Suppressor macrophage treated with lipopolysaccharide for 4 hours (primary cell): Measurements from ENCODE around the gene MSRB1.

Experiments used
- DNase-seq: peaks from one replicate; pipeline ENCODE4 v3.0.0-alpha.2; 2020

Gene MSRB1, protein sequence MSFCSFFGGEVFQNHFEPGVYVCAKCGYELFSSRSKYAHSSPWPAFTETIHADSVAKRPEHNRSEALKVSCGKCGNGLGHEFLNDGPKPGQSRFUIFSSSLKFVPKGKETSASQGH

DNA sequence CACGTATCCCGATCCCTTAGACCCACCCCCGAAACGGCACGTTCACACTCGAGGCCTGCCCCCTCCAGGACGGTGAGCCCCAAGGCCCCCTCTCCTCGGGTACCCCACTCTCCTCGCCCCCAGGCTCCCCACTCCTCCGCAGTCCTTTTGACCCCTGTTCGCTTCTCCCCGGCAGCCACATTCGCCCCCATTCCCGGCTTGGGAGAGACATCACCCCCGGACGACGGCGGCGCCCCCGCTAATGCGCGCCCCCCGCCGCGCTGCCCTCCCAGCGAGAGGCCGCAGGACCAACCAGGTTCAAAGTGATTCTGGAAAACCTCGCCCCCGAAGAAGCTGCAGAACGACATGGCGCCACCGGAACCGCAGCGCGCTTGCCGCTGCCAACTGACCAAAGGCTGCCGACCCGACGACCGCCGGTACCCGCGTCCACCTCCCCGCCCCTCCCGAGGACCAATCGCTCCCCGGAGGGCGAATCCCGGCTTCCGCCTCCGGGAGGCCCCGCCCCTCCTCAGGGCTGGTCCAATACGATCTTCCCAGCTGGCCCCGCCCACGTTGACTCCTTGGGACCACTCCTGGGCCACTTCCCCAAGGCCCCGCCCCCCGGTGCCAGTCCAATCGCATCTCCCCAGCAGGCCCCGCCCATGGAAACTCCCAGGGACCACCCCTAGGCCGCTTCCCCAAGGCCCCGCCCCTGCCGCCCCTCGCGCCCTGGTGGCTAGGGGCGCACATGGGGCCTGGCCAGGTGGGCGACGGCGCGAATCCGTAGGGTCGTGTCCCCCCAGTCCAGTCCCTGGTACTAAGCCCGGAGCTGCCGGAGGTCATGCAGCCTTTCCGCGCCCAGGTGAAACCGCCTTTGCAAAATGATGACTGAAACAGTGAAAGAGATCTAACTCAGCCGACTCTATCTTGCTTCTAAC lies at the start of gene MSRB1:
Gene MSRB1, minus strand, starts transcription at position 390 of the 917 bp plus-strand sequence. Its CDS starts 43 bp downstream, at position 347.
- DNase-seq, result peak; percentile 100

DNA sequence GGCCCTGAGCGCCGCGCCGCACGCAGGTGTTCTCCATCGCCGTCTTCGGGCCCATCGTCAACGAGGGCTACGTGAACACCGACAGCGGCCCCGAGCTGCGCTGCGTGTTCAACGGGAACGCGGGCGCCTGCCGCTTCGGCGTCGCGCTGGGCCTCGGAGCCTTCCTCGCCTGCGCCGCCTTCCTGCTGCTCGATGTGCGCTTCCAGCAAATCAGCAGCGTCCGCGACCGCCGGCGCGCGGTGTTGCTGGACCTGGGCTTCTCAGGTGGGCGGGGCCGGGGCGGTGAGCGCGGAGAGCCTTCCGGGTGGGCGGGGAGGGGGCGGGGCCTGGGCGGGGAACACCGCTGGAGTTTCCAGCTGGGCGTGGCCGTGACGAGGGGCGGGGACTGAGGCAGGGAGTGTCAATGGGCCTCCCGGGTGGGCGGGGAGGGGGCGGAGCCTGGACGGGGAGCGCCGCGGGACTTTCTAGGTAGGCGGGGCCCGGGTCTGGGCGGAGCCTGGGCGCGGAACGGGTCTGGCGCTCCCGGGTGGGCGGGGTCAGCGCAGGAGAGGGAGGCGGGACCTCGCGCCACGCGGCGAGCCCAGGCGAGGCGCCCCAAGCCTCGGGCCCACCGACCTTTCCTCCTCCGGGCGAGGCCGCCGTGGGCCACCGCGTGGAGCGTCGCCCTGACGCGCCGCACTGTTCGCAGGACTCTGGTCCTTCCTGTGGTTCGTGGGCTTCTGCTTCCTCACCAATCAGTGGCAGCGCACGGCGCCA lies 49.1 kb upstream of the MSRB1 start:
- DNase-seq, result peak; percentile 99

DNA sequence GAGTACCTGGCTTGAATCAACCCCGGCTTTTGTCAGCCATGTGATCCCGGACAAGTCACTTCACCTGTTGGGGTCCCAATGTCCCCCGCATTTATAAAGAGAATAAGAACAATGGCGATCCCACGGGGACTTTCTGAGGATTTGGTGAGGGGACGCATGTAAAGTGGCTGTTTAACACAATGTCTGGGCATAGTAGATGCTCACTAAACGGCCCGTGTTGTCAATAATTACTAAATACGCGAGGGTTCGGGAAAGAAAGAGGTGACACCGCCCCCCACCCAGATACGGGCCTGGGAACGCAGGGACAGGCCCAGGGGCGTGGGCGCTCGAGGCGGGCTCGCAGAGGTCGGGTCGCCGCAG lies 48.6 kb upstream of the MSRB1 start:
- no peak for DNase-seq

DNA sequence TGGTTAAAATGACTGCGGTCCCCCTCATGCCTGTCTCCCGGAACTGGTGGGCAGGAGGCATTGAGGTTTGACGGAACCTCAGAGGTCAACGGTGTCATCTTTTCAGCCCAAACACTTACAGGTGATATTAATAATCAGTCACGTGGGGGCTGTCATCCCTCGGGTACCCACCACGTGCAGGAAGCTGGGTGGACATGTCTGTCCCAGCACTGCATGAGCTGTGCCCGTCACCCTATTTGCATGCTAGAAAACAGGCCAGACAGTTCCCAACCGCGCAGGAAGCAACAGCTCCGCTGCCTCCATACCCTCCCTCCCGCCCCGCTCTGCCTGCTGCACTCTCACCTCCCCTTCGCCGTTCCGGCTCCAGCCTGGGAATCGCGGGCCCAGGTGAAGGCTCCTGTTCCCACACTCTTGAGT lies 48.1 kb upstream of the MSRB1 start:
- peak; percentile 41 for DNase-seq

DNA sequence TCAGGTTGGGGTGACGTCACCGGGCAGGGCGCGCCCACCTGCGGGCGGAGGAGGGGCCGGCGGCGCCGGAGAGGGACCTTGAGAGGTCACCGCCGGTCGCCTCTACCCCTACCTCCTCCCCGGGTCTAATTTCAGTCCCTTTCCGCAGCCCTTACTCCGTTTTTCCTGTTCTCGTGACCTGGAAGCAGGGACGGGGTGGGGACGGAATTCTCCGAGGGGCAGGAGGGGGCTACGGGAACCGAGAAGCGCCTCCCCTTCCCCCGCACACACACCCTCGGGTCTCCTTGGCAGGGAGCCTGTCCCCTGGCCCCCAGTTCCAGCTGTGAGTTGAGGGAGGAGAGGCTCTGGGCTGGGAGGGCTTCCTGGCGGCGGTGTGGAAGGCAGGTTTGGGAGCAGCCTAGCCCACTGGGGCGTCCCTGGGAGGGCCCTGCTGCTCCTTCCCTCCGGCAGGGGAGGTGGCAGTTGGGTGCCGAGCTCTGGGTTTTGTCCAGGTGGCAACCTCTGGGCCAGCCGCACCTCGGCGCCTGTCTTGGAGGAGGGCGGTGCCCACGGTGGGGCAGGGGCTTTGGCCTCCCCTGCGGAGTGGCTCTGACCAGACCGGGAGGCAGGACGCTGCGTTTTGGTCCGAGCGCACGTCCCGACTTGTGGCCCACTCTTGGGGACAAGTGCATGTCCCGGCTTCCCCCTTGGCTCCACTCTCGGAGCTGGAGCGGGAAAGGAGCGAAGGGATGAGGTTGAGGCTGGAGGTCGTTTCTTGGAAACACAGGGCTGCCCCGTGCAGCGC lies 47.5 kb upstream of the MSRB1 start:
- no peak for DNase-seq

DNA sequence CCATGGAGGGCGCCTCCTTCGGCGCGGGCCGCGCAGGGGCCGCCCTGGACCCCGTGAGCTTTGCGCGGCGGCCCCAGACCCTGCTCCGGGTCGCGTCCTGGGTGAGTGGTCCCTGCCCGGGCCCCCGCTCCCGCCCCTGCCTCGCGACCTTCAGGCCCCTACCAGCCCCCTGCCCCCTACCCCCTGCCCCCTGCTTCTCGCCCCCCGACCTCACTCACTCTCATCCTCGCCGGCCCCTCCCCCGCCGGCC lies 47.0 kb upstream of the MSRB1 start:
- DNase-seq, result no peak

DNA sequence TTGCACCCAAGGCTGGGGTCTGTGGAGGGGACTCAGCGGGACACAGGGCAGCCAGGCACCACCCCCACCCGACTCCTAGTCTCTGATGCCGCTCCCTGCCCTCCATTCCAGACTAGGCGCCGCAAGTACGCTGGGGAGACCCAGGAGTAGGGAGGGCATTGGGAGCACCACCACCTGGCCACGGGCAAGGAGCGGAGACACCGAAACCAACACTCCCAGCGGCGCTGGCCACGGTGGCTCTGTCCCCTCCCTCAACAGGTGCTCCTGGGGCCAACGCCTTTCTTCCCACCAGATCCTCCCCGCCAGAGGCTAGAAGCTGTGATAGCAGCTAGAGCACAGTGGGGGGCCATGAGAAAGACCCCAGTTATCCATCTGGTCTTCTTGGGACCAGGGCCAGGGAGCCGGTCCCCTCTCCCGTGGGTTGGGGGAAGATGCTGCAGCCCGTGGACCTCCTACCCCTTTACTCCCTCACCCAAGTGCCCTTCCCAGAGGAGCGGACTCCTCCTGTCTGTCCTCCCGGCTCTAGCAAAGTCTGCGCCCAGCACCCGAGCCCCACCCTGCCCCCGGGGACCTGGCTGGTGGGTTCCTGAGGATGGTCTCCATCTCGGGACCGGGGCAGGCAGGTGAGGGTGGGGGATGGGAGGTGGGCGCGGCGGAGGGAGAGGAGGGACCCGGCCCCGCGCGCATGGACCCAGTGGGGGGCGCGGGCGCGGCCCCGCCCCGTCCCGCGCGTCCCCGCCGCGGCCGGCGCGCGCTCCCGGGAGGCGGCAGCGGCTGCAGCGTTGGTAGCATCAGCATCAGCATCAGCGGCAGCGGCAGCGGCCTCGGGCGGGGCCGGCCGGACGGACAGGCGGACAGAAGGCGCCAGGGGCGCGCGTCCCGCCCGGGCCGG lies 46.5 kb upstream of the MSRB1 start, which contains the start of gene SYNGR3:
Gene SYNGR3, plus strand, starts transcription at position 762 of the 892 bp plus-strand sequence. CDS start 133 bp downstream, outside the sequence.
- no peak for DNase-seq

DNA sequence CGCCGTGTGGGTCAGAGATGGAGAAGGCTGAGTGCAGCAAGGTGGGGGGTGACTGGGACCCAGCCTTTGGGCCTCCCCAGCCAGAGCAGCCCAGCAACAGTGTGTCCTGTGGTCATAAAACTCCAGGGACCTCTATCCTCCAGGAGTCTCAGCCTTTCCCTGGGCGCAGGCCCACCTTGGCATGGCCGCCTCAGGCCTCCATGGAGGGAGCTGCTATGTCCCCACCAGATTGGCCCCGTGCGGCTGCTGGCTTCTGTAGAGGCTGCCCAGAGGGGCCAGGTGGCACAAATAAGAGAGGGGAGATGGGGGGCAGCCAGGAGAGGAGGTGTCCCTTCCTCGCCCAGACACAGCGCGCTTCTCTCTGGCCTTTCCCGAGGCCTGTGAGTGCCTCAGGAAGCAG lies 44.2 kb upstream of the MSRB1 start:
- no peak for DNase-seq

DNA sequence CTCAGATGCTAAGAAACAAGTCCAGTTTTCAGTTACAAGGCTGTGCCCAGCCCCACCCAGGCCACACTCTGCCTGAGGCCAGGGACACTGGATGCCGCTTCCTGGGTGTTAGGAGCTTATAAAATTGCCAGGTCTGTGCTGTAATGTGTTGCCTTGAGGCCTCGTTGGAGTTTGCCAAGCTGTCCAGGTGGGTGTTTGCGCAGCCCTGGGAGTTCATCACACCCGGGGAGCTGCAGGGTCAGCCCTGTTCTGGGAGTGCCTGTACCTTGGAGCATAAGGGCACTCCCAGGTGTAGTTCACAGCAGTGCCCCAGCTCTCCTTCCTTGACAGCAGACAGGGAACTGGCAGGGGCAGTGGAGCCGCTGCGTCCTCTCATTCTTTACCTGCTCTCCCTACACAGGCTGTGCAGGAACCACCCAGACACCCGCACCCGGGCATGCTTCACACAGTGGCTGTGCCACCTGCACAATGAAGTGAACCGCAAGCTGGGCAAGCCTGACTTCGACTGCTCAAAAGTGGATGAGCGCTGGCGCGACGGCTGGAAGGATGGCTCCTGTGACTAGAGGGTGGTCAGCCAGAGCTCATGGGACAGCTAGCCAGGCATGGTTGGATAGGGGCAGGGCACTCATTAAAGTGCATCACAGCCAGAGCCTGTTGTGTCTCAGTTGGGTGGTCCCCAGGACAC lies 42.6 kb upstream of the MSRB1 start:
- DNase-seq, result no peak

DNA sequence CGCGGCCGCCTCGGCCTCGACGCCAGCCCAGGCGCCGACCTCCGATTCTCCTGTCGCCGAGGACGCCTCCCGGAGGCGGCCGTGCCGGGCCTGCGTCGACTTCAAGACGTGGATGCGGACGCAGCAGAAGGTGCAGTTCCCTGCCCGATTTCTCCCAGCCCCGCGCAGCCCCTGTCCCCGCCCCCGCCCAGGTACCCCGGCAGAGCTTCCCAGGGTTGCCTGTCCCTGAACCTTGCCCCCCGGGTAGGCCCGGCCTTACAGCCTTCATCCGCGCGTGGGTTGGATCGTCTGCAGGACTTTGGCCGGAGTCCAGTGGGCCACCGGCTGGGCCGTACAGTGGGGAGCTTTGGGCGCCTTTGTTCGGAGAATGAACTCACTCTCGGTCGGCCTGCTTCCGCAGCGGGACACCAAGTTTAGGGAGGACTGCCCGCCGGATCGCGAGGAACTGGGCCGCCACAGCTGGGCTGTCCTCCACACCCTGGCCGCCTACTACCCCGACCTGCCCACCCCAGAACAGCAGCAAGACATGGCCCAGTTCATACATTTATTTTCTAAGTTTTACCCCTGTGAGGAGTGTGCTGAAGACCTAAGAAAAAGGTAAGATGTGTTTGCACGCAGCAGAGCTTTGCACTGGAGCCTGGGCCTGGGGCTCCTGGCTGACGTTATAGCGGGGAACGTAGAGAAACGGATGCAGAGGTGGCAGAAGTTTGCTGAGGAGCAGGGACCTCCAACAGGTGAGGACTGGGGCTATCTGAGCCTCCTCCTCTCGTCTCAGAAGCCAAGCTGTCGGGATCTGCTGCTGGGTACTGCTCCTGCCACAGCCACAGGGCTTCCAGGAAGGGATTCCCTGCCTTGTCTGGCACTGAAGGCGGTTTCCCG lies 41.6 kb upstream of the MSRB1 start:
- no peak for DNase-seq

DNA sequence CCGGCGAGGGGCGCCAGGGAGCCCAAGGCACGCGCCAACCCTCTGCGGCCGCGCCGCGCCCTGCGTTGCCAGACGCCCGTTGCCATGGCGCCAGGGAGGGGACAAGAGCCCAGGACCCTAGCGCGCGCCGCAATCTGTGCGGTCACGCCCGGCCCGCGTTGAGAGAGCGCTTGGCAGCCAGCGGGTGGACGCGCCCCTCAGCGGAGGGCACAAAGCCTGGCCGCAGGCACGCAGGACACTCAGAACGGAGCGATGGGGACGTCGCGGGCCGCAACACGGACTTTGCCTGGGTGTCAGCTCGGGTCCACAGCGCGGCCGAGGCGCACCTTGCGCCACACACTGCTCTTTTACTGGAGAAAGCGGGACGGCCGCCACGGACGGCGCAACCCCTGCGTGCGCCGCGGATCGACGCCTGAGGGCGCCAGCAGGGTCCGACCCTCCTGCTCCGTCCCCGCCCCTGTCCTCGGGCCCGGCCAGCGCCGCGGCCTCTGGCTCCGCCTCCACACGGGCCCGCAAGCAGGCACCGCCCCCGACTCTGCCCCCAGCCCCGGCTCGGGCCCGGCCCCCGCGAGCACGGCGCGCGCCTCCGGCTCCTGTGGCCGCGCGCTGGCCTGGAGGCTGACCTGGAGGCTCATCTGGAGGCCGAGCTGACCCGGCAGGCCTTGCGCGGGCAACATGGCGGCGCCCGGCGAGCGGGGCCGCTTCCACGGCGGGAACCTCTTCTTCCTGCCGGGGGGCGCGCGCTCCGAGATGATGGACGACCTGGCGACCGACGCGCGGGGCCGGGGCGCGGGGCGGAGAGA lies 40.7 kb upstream of the MSRB1 start, which contains the start of gene GFER:
Gene GFER, plus strand, starts transcription at position 650 of the 803 bp plus-strand sequence. Its CDS starts 26 bp downstream, at position 676.
- DNase-seq, result peak; percentile 96

DNA sequence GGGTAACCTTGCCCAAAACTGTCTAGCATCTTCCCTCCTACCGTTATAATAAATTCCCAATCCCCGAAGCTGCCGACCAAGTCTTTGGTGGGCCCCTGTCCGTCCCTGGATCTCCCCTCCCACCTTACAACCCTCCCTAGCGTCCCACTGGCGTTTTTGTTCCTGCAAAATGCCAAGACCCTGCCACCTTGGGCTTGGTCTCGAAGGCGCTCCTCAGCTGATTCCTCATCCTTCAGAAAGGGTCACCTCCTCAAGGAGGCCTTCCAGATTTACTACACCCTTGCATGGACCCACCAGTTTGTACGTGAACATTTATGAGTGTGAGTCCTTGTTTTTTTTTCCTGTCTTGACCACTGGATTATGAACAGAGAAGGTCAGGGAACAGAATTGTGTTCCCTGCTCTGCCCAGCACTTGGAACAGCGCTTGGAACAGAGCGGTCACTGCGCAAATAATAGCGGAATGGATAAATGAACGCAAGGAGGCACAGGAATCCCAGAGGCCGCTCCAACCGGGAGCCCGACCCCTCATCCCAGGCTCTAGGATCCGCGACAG lies 40.1 kb upstream of the MSRB1 start:
- DNase-seq, result no peak

DNA sequence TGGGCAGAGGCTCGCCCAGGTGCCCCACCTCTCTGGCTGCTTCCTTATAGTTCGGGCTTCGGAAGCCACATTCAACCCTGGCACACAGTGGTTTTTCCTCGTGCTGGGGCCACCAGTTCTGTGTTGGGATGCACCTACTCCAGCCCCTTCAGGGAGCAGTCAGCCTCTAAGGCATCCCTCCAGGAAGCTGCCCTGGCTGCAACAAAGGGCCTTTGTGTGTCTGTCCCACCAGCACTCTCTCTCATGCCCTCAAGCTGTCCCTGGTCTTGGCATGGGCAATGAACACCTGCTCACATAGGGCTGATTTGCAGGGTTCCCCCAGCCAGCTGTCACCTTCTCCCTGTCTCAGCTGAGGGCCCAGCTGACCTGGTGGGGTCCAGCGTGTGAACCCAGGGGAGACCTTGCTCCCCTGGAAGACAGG lies 39.0 kb upstream of the MSRB1 start:
- no peak for DNase-seq

DNA sequence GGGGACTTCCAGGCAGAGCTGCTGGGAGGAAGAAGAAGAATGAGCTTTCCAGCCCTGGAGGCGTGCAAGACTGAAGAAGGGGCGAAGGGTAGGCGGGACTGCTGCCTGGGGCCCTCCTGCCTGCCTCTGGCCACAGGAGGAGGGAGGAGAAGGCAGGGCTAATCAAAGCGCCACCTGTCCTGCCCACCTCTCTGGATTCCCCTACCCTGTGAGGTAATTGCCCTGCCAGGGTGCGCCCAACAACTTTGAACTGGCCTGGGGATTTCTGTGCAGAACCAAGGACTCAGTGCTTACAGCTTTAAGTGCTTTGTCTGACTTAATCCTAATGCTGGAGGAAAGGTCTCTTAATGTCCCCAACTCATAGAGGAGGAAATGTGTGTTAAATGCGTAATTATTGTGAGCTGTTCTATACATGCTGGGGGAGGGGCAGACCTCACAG lies 38.4 kb upstream of the MSRB1 start, which contains the start of gene NOXO1:
Gene NOXO1, minus strand, starts transcription at position 72 of the 439 bp plus-strand sequence. CDS start 290 bp downstream, outside the sequence.
- no peak for DNase-seq

DNA sequence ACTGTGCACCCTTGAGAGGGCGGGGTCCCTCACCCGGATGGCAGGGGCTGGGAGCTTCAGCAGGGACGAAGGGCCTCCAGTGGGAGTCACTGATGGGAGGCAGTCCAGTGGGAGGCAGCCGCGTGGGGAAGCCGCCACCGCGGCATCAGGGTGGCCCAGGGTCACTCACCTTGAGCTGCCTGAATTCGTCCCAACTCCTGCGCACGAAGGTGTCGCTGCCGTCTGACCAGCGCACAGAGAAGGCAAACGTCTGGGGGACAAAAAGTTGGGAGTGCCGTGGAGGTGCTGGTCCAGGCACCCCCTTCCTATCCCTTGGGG lies 37.7 kb upstream of the MSRB1 start:
- DNase-seq, result no peak

DNA sequence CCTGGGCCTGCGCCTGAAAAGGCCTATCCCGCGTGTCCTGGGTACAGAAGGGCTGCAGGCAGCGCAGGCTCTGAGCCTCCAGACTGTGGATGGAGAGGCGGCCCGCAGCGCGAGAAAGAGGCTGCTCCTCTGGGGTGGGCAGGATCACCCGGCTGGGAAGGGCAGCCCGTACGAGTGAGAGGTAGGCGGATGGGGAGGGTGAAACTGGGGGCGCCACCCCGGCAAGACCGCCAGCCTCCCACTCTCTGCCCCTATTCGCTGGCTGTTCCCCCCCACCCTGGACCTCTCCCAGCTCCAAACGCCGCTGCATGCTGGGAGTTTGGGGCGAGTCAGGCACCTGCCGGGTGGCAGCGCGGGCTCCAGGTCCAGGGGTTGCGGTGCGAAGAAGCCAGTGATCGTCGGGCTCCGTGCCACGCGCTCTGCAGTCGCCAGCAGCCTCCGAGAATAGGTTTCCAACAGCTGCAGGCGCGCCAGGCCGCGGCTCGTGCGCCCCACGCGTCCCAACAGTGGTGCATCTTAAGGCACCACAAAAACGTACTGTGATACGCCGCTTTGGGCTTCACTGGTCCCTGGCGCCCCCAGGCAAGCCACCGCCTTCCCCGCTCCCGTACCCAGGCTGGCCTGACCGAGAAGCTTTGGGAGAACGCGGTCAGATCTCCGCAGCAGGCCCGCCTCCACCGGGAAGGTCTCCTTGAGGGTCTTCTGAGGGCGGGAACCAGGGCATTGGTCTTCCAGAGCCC lies 37.2 kb upstream of the MSRB1 start:
- DNase-seq, result no peak

DNA sequence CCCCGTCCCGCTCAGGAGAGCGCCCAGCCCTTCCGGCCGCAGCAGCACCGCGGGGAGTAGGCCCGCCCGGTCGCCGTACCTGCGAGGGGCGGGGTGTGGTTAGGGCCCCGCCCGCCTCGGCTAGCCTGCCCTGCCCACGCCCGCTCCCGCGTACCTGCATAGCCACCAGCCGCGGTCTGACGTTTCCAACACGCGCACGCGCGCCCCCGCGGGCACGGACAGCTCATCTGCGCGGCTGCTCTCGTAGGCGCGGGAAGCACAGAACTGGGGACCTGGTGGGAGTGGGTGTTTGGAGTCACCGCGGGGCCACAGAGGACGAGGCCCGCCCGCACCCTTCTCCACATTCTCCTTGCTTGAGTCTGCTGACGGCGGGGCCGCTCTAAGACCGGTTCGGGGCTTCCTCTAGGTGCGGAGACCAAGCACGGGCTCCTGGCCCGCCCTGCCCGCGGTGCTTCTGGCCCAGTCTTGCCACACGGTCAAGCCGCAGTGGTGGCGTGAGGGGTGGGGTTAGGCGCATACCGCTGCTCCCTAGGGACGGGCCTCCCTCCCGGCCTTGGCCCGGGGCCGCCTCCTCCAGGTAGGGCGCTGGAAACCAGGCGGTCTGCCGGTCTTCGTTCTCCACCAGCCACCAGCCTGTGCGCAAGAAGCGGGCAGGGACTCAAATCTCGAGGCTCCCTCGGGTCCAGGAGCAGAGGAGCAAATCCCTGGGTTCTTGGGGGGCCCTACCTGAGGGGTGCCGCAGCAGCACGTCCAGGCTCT lies 36.5 kb upstream of the MSRB1 start:
- no peak for DNase-seq
